Psoas muscle (tissue), 8 donors: ENCODE results near the gene CMSS1. TPM values are rescaled to one million over a fixed set of nuclear protein-coding genes. Genes with fewer than 3 reads are reported as not detected.
A peak's percentile ranks its signal among the peaks of the same experiment; 100 is the strongest.

ENCODE experiments used
- ATAC-seq, 4 donors: fragments of 200-7000 bp; cut with Tn5 transposase; one replicate each; pipeline ENCODE4 v1.9.1; 2020; ENCODE audit warnings: moderate library complexity in 3 of 4, mild to moderate bottlenecking in 2 of 4
- DNase-seq, 2 donors: peaks; one replicate each; pipeline ENCODE4 v3.0.0-alpha.2; 2020
- H3K27ac ChIP-seq: fragments of 200-600 bp; one replicate; pipeline ENCODE4 v1.8.0; 2022
- H3K27me3 ChIP-seq, 3 donors: fragments of 200-600 bp in 1 of 3; one replicate each; pipeline versions ENCODE4 v1.6.1 to v1.8.0; 2013 to 2022; ENCODE audit warnings: low read length in 2 of 3, mild to moderate bottlenecking in 2 of 3, moderate library complexity in 1 of 3; ENCODE audit not compliant: insufficient read depth in 3 of 3
- H3K36me3 ChIP-seq, 2 donors: fragments of 200-600 bp in 1 of 2; one replicate each; pipeline versions ENCODE4 v1.6.1 to v1.8.0; 2013 to 2022; ENCODE audit warnings: low read depth in 1 of 2, mild to moderate bottlenecking in 1 of 2, moderate library complexity in 1 of 2; ENCODE audit not compliant: insufficient read depth in 1 of 2
- H3K4me1 ChIP-seq: fragments of 200-600 bp; one replicate; pipeline ENCODE4 v1.8.0; 2022
- H3K4me3 ChIP-seq: fragments of 200-600 bp; one replicate; pipeline ENCODE4 v1.8.0; 2022; ENCODE audit warnings: mild to moderate bottlenecking
- H3K9me3 ChIP-seq: fragments of 200-600 bp; one replicate; pipeline ENCODE4 v1.8.0; 2022
- WGBS, 3 donors: extraction: QIAGEN DNeasy Blood & Tissue Kit; methylation state at CpG; one replicate each; pipeline versions ENCODE4 v1.1.6 to v1.1.7; 2013; 5-methylcytosine and 5-hydroxymethylcytosine counted together
- intact Hi-C, 2 donors: fragments of 100-400 bp; cut with DNase I; formaldehyde crosslinking; loops; one replicate each; pipeline versions ENCODE4 v1.11.0 to v1.14.2; 2022
- polyA plus RNA-seq, 3 donors: library from polyadenylated mRNA; stranded (reverse); fragments of 200-250 nt; gene quantifications; one replicate each; pipeline ENCODE4 v1.2.3, GENCODE V29; 2013
- total RNA-seq, 4 donors: library from RNA; stranded (reverse); fragmentation: NEBNext Ultra II Directional in 2 of 4; extraction: Animal tissue kit (Norgen Biotek cat#: 25700) in 2 of 4; gene quantifications; one replicate each; pipeline versions ENCODE4 v1.2.1 to v1.2.4, GENCODE V29; 2021 to 2023
- TF ChIP-seq, protein P1 (sequence below): fragments of 200-600 bp; IDR thresholded peaks from one replicate; pipeline ENCODE4 v1.8.0; 2022; ENCODE audit warnings: antibody characterized with exemption
- donor health status: healthy with polysubstance abuse.
- donor health status: DM: no; HTN: no; CAD: no; lungs with moderate emphysema.
- donor health status: Bipolar disorder and iron deficiency.
- donor health status: healthy.
- donor health status: DM: yes; HTN: yes; CAD: no.
- donor health status: DM: no; HTN: no; CAD: no.
- donor health status: DM: no; HTN: no; CAD: no.
- donor health status: DM: yes; HTN: yes; CAD: no.

Gene CMSS1
- total and polyA plus RNA-seq, 7 donors = 18.4 to 174 (median 58.8) TPM

DNA sequence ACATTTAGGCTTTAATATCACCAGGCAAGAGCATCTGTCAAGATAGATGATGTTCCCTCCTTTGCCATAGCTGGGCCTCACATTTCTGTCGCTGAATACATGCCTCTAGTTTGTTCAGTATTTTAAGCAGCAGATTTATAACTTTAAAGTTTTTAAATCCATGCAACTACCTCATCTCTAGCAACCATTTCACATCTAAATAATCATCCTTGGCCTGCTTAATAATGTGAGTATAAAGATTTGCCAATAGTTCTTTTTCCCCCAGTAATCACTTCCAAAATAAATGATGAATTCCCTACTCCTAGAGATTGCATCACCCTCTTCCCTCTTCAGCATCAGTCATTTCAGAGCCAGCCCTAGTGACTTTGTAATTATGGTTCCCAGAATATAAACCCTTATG, 332.8 kb downstream of the CMSS1 start:
- intact Hi-C loops = loop anchor here in 1 of 2 donors (2.0 kb wide), 1 partner anchor 24 kb away; no protein-coding TSS in a partner anchor
- Histone ChIP-seq H3K9me3 (peaks cover 6% of the 10 kb centered on the region), H3K4me1 (peaks cover 16% of the 10 kb centered on the region), H3K36me3 (no peaks in the 10 kb centered on the region), H3K27me3 (no peaks in the 10 kb centered on the region), H3K4me3 (no peak overlapping the region), H3K27ac (peak overlapping the region; percentile 81)
- DNase-seq (no peak), ATAC-seq (peak in 3 of 4 donors; percentile 31 to 71 (median 52))
- TF ChIP-seq, protein P1, sequence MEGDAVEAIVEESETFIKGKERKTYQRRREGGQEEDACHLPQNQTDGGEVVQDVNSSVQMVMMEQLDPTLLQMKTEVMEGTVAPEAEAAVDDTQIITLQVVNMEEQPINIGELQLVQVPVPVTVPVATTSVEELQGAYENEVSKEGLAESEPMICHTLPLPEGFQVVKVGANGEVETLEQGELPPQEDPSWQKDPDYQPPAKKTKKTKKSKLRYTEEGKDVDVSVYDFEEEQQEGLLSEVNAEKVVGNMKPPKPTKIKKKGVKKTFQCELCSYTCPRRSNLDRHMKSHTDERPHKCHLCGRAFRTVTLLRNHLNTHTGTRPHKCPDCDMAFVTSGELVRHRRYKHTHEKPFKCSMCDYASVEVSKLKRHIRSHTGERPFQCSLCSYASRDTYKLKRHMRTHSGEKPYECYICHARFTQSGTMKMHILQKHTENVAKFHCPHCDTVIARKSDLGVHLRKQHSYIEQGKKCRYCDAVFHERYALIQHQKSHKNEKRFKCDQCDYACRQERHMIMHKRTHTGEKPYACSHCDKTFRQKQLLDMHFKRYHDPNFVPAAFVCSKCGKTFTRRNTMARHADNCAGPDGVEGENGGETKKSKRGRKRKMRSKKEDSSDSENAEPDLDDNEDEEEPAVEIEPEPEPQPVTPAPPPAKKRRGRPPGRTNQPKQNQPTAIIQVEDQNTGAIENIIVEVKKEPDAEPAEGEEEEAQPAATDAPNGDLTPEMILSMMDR = no peak
- WGBS, 3 donors = 66 to 80% (median 68%) methylated on average over 1 of the region's 1 CpG

DNA sequence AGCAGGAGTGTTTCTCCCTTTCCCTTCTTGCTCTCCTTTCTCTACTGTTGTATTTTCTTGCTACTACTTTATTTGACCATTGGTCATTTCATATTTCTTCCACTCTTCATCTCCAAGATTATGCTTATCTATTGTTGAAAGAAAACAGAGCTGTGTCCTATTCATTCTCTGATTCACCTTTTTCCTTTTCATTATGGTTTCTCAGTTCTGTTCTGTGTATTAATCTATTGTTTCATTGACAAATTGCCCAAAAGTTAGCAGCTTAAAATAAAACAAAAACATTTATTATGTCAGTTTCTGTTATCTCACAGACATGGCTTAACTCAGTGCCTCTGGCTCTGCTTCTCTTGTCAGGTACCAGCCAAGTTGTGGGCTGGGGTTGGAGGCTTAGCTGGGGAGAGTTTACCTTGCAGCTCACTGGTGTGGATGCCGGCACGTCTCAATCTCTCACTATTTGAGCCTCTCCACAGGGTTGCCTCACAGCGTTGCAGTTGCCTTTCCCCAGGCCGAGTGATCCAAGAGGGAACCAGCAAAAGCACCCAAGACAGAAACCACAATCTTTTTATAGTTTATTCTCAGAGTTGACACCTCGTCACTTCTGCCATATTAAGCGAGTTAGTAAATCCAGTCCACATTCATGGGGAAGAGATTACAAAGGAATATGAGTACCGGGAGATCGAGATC, 333.5 kb downstream of the CMSS1 start:
- WGBS, 3 donors = 43 to 70% (median 50%) methylated on average over 8 of the region's 8 CpGs
- H3K9me3 ChIP-seq = peaks cover 12% of the 10 kb centered on the region
- H3K36me3 ChIP-seq = no peaks in the 10 kb centered on the region
- H3K27me3 ChIP-seq = no peaks in the 10 kb centered on the region
- H3K4me1 ChIP-seq = peaks cover 16% of the 10 kb centered on the region
- H3K4me3 ChIP-seq = no peak overlapping the region
- H3K27ac ChIP-seq = peak overlapping the region; percentile 81
- peak; percentile 68 to 97 (median 90) for ATAC-seq
- peak in 1 of 2 donors; percentile 27 for DNase-seq
- TF ChIP-seq, protein P1 = no peak
- intact Hi-C loops = loop anchor here in 1 of 2 donors (2.0 kb wide), 1 partner anchor 24 kb away; no protein-coding TSS in a partner anchor

DNA sequence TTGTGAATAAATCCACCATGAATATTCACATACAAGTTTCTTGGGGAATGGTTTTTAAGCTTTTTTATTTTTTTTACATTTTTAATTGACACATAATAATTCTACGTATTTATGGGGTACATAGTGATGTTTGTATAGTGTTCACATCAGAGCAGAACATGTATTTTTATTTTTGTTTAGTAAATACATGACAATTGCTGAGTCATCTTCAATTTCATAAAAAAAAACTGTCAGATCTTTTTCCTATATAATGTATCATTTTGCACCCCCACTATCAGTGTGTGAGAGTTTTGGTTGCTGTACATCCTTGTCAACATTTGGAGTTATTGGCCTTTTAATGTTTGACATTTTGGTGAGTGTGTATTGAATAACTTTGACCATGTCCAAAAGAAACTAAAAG, 336.5 kb downstream of the CMSS1 start:
- H3K4me1 ChIP-seq = peaks cover 34% of the 10 kb centered on the region
- DNase-seq = no peak
- TF ChIP-seq, protein P1 = no peak
- intact Hi-C loops = no loop called here
- ATAC-seq = no peak
- no peak overlapping the region for H3K27ac ChIP-seq
- H3K27me3 ChIP-seq = no peaks in the 10 kb centered on the region
- 100% methylated on average over 1 of the region's 1 CpG for WGBS, 3 donors
- H3K36me3 ChIP-seq = no peaks in the 10 kb centered on the region
- H3K9me3 ChIP-seq = peaks cover 12% of the 10 kb centered on the region
- H3K4me3 ChIP-seq = no peak overlapping the region

DNA sequence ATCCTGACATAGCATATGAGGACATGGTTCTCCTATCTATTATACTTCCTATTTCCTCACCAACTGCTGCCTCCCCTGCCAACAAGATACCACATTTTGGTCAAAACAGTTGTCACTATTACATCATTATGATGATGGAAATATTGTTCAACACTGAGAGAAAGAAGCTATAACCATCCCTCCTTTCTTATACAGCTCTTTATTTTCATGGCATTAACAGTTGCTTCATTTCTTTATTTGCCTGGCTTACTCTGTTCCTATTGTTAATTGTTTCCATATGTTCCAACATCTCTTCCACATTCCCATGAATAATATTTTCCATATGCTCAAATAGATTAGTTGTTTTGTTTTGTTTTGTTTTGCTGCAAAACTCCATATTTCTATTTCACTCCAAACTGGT, 337.5 kb downstream of the CMSS1 start:
- TF ChIP-seq, protein P1 = no peak
- intact Hi-C loops = loop anchor here (5.0 kb wide), 2 partner anchors 43 to 83 kb away; partner anchors contain the start of gene FILIP1L (in 1 of the 2)
- H3K9me3 ChIP-seq = peaks cover 12% of the 10 kb centered on the region
- H3K36me3 ChIP-seq = no peaks in the 10 kb centered on the region
- H3K27ac ChIP-seq = no peak overlapping the region
- DNase-seq (no peak), ATAC-seq (no peak)
- peaks cover 38% of the 10 kb centered on the region for H3K4me1 ChIP-seq
- H3K4me3 ChIP-seq = no peak overlapping the region
- H3K27me3 ChIP-seq = no peaks in the 10 kb centered on the region
